NCI-H748 treated with DMSO at 0.1 percent for 48 hours (cell line): ENCODE data around the gene PHLPP1.
"Not testable (repeated sequence)": the region's sequence is repeated elsewhere in the genome, so short reads cannot be mapped to it uniquely, and the experiment has no call there.

Experiments
- DNase-seq: peaks from one replicate; lab custom pipeline; 2025; lab: John Stamatoyannopoulos, UW

PHLPP1 gene

GRCh38 chr18:62717925-62718800 is 2.8 kb downstream of the PHLPP1 start:
- no peak for DNase-seq

- no peak for DNase-seq
These were observed 4.7 kb downstream of the PHLPP1 start for GRCh38 chr18:62720048-62720447.

GRCh38 chr18:62720766-62721613 is 5.6 kb downstream of the PHLPP1 start:
- no peak for DNase-seq

- DNase-seq, result no peak
These were observed 6.8 kb downstream of the PHLPP1 start for GRCh38 chr18:62721839-62722795.

- DNase-seq, result no peak
These were observed 8.4 kb downstream of the PHLPP1 start for GRCh38 chr18:62723666-62724281.

- no peak for DNase-seq
These were observed 10.6 kb downstream of the PHLPP1 start for GRCh38 chr18:62725896-62726295.

GRCh38 chr18:62728254-62728653 is 12.9 kb downstream of the PHLPP1 start:
- no peak for DNase-seq

- no peak for DNase-seq
These were observed 14.4 kb downstream of the PHLPP1 start for GRCh38 chr18:62729487-62730386.

GRCh38 chr18:62730941-62731340 is 15.6 kb downstream of the PHLPP1 start:
- no peak for DNase-seq

GRCh38 chr18:62732617-62733016 is 17.3 kb downstream of the PHLPP1 start:
- DNase-seq, result no peak

GRCh38 chr18:62734290-62734689 is 18.9 kb downstream of the PHLPP1 start:
- DNase-seq, result no peak

- DNase-seq, result no peak
These were observed 20.0 kb downstream of the PHLPP1 start for GRCh38 chr18:62735387-62735786.

GRCh38 chr18:62736077-62736855 is 20.9 kb downstream of the PHLPP1 start:
- no peak for DNase-seq

GRCh38 chr18:62737241-62737873 is 22.0 kb downstream of the PHLPP1 start:
- DNase-seq, result no peak

GRCh38 chr18:62738639-62739038 is 23.3 kb downstream of the PHLPP1 start:
- no peak for DNase-seq

- no peak for DNase-seq
These were observed 24.6 kb downstream of the PHLPP1 start for GRCh38 chr18:62739911-62740310.

- not testable (repeated sequence) for DNase-seq
These were observed 25.3 kb downstream of the PHLPP1 start for GRCh38 chr18:62740650-62741049.

GRCh38 chr18:62741118-62741566 is 25.8 kb downstream of the PHLPP1 start:
- no peak for DNase-seq

GRCh38 chr18:62741584-62741983 is 26.2 kb downstream of the PHLPP1 start:
- DNase-seq, result no peak
